Measurements from ENCODE around the gene SMC4.

SMC4 gene

GRCh38 chr3:160460033-160460432, 60.6 kb downstream of the SMC4 start:
- no peak for DNase-seq (ENCODE audit: low read depth)
- no peak overlapping the region for H3K4me3 ChIP-seq (ENCODE audit: low read depth, low read length)
- no peak for TF ChIP-seq CTCF (IDR thresholded peaks at IDR 0.05; ENCODE audit: low read depth, low read length, missing control alignments)

- no peak for TF ChIP-seq CTCF (IDR thresholded peaks at IDR 0.05; ENCODE audit: low read depth, low read length, missing control alignments)
- no peak overlapping the region for H3K4me3 ChIP-seq (ENCODE audit: low read depth, low read length)
- DNase-seq (ENCODE audit: low read depth), result no peak
Observed at GRCh38 chr3:160464321-160464720, 64.9 kb downstream of the SMC4 start.

- no peak overlapping the region for H3K4me3 ChIP-seq (ENCODE audit: low read depth, low read length)
- DNase-seq (ENCODE audit: low read depth), result no peak
- TF ChIP-seq CTCF (IDR thresholded peaks at IDR 0.05; ENCODE audit: low read depth, low read length, missing control alignments), result no peak
Observed at GRCh38 chr3:160464971-160465370, 65.5 kb downstream of the SMC4 start.

GRCh38 chr3:160470181-160470580, 70.7 kb downstream of the SMC4 start:
- DNase-seq (ENCODE audit: low read depth), result no peak
- no peak overlapping the region for H3K4me3 ChIP-seq (ENCODE audit: low read depth, low read length)
- TF ChIP-seq CTCF (IDR thresholded peaks at IDR 0.05; ENCODE audit: low read depth, low read length, missing control alignments), result no peak

- TF ChIP-seq CTCF (IDR thresholded peaks at IDR 0.05; ENCODE audit: low read depth, low read length, missing control alignments), result no peak
- DNase-seq (ENCODE audit: low read depth), result no peak
- no peak overlapping the region for H3K4me3 ChIP-seq (ENCODE audit: low read depth, low read length)
Observed at GRCh38 chr3:160471892-160472291, 72.4 kb downstream of the SMC4 start.

GRCh38 chr3:160472344-160472743, 72.9 kb downstream of the SMC4 start:
- no peak overlapping the region for H3K4me3 ChIP-seq (ENCODE audit: low read depth, low read length)
- no peak for TF ChIP-seq CTCF (IDR thresholded peaks at IDR 0.05; ENCODE audit: low read depth, low read length, missing control alignments)
- no peak for DNase-seq (ENCODE audit: low read depth)

- TF ChIP-seq CTCF (IDR thresholded peaks at IDR 0.05; ENCODE audit: low read depth, low read length, missing control alignments), result no peak
- DNase-seq (ENCODE audit: low read depth), result no peak
- H3K4me3 ChIP-seq (ENCODE audit: low read depth, low read length), result no peak overlapping the region
Observed at GRCh38 chr3:160473221-160473620, 73.8 kb downstream of the SMC4 start.
